Central memory CD4-positive, alpha-beta T cell (primary cell): ENCODE results near the gene GRIK5.
A peak's percentile ranks its signal among the peaks of the same experiment; 100 is the strongest.
"Not testable (repeated sequence)": the region's sequence is repeated elsewhere in the genome, so short reads cannot be mapped to it uniquely, and the experiment has no call there.

Experiments used
- DNase-seq: peaks from one replicate; pipeline ENCODE4 v3.0.0; 2022

GRIK5 gene

DNA sequence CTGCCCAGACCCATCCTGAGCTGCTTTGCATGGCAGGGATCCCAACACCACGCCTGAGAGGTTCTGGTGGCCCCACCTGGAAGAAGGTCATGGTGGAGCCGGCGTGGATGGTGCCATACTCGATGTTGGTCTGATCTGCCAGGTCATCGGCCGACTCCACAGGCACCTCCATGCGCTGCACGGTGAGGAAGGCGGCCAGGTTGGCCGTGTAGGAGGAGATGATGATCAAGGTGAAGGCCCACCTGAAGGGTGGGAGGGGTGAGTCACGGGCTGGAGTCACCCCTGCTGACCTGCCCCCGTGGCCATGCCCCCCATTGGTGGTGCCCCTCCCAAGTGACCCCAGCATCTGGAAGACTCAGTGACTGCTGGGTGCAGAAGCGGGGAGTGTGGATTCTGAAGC lies 63.4 kb downstream of the GRIK5 start:
- no peak for DNase-seq

DNA sequence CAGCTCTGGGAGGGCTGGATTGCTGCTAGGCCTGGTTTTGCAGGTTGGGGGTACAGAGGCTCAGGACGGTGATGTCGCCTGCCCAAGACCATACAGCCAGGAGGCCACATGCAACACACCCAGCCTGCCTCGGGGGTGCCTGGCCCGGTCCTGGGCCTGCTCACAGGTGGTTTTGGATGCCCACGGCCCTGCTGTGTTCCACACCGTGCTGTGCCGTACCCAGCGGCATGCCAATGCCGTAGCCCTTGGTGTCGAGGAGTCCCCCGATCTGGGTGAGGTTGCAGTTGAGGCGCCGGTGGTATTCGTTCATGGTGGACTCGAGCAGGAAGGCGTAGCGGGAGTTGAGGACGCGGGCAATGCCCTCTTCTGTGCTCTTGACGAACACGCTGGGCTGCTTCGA lies 64.5 kb downstream of the GRIK5 start:
- no peak for DNase-seq

DNA sequence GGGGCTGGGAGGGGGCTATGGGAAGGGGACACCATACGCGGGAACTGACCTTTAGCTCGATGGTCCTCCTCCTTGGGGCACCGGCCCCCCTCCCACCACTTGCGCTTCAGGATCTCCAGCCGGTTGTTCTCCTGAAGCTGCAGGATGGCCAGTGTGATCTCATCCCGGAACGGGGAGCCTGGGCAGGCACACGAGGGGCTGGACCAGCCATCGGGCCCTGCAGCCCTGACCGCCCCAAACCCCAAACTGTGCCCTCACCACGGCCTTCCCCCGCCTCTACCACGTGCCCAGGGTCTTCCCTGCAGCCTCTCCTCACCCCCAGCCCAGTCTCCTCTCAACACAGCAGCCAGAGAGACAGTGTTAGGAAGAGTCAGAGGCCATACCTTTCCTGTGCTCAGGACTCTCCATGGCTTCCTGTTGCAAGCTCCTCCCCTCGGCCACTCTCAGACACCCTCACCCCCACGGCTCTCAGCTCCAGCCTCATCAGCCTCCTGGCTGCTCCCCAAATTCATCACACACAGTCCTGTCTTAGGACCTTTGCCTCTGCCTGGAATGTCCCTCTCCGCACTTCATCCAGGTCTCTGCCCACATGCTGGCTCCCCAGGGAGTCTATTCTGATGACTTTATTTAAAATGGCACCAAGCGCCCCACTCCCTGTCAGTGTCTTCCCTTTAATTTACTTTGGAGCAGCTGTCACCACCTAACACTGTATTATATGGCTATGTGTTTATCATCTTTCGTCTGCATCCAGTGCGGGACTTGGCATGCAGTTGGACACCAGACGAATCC lies 66.3 kb downstream of the GRIK5 start:
- DNase-seq, result no peak

DNA sequence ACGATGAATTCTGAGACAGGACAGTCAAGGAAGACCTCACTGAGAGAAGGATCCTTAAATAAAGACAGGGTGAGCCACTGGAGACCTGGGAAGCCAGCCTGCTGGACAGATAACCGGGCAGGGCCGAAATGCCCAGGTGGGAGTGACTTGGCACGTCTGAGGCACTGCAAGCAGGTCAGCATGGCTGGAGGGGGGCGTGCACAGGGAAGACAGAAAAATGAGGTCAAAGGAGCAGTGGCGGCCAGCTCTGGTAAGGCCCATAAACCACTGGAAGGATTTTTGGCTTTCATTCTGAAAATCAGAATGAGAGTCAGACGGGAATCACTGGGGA lies 70.2 kb downstream of the GRIK5 start:
- no peak for DNase-seq

DNA sequence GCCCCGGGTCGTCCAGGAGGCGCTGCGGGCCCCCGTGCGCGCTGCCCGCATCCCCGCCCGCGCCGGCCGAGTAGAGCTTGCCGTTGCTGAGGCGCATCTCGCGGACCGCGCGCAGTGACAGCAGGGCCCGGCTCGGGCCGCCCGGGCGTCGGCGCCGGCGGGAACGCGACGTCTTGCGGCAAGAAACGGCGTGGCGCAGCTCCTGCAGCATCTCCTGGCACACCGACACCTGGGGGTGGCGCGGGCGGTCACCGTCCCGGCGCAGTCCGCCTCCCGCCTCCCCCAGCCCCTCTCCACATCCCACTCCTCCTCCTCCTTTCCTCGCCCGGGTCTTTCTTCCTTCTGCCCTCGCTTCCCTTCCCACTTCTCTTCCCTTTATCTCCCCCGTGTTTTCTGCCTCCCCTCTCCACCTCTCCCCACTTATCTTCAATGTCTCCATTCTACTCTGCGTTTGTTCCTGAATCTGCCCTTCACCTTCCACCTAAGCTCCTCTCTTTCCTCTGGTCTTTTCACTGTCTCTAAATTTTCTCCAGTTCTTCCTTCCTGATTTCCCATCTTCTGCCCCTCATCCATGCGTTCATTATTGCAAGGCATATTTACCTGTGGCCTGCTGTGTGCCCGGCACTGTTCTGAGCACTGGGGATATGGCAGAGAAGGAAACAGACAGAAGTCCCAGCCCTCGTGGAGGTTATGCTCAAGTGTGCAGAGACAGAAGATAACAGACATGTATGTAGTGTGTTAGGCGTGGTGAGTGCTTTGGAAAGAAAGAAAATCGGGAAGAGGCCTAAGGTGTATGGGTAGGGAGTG lies 70.7 kb downstream of the GRIK5 start:
- DNase-seq, result no peak

DNA sequence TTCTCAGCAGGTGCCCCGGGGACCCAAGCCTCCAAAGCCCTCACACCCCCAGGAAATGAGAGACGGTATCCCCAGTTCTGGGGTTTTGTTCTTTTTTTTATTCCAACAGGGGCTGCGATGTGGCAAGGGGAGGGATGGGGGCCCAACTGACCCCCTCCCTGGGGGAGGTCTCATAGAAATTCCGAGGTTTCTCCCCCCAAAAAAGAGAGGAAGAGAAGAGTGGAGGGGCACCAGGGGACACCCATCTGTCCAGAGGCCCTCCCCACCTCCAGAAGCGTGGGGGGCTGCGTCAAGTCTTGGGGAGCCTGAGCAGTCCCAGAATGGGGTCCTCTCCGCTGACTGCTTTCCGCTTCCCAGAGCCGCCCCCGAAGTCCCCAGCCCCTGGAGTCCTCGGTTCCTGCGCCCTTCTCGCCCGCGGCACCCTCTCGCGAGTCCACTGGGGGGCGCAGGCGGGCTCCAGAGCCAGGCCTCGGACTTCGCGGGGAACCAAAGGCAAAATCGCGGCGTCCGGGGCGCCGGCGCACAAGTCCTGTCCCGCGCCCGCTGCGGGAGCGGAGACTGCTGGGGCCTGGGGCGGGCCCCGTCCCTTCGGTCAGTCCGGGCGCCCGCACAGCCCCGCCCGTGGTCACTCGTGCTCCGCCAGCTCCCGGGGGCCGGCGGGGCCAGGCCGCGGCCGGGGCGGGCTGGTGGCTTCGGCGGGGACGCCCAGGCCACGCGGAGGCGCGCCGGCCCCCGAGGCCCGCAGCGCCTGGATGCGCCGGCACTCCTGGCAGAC lies 71.6 kb downstream of the GRIK5 start:
- no peak for DNase-seq

DNA sequence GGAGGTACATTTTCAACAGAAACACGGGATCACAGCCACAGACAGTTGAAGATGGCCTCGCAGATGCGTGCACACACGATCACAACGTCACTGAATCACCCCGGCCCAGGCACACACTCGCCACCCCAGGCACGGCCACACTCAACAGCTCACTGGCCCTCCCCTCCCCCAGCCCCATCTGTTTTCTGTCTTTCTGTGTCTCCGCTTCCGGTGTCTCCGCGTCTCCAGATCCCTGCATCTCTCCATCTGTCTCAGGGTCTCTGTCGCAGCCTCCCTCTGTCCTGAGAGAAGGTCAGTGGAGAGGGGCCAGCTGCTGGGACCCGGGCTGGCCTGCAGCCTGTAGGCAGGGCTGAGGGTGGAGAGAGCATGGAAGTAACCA lies 72.2 kb downstream of the GRIK5 start:
- no peak for DNase-seq

DNA sequence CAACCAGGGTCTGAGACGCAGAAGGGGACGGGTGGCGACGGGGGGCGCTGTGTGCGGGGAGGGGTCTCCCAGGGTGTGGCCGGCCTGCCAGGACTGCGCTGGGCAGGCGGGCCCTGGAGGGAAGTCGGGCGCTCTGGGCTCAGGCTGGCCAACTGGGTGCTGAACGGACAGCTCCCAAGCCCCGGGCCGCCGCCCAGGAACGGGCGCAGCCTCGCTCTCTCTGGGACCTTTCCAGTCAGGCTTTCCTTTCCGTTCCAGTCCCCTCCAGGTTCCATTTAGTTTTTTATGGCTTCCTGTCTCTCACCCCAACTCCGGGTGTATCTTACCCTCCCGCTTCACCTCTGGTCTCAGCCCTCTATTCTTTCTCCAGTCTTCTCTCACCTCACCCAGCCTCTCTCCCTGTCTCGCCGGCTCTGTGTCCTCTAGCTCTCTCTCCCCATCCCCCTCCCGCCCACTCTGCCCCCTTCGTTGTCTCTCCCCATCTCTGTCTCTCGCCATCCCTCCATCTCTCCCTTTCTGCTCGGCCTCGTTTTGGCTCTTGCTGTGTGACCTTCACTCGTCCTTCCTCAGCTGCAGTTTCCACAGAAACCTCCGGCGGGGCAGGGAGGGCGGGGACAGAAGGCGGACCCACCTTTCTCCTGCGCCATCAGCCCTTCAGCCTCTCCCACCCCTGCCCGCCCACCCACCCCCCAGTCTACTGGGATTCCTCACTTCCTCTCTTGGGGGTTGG lies 72.7 kb downstream of the GRIK5 start:
- DNase-seq, result peak; percentile 21

DNA sequence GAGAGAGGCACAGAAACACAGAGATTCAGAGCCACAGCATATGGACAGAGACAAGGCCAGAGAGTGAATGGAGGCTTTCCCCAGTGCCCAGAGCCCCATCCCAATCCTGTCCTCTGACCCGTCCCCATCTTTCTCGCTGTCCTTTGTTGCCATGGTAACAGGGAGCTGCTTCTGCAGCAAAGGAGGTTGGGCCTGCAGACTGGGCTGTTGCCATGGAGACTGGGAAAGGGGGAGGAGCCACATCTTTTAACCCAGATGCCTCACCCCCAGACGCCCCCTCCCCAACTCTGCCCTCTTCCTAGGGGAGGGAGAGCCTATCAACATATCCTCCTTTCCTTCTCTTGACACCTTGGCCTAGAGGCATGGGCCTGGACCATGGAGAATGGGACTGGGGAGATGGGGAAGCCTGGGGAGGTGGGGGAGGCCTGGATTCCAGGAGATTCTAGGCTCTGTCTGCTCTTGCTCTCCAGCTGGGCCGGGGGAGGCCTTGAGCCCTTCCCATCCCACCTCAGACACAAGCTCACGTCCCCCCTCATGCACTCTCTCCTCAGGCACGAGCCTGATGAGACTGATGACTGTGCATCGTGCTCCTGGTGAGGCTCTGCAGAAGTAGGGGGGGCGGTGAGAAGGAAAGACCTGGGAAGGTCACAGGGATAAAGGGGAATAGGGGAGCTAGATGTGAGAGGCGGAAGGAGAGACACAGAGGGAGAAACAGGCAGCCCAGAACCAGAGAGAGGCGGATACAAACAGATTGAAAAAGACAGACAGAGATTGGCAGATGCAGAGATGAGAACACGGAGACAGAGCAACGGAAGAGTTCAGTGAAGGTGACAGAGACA lies 73.8 kb downstream of the GRIK5 start:
- DNase-seq, result no peak

DNA sequence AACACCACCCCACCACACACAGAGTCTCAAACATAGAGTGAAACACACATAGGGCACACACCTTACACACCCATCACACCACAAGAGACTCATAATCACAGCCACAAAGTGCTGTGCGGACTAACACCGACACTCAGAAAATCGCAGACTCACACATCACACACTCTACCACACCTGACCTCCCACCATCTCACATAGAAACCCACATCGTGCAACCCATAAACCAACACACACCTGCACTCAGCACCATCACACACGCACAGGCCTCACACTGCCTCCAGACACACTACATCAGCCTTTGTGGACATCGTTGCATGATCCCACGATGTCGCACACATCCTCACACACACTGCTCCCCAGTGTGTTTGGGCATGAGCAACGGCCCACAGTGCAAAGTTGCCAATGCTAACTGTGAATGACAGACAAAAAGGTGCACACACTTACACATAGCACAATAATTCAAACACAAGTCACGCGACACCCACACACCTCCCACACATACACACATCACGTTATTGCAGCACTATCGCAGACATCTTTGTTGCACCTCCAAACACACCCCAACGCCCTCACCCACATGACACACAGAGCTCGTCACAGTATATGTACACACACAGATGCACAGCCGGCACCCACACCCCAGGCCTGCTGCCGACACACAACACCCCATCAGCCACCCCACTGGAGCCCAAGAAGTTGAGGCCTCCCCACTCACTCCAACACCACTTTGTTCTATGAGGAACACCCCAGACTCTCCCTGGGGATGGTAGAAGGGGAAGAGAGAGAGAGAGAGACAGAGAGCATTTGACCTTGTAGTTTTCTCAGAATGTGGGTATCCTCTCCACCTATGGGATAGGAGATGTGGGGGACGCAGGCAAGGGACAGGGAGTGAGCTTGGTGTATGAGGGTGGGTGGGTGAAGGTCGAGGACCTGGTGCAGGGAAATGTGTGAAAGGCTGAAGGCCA lies 74.7 kb downstream of the GRIK5 start:
- DNase-seq, result no peak

DNA sequence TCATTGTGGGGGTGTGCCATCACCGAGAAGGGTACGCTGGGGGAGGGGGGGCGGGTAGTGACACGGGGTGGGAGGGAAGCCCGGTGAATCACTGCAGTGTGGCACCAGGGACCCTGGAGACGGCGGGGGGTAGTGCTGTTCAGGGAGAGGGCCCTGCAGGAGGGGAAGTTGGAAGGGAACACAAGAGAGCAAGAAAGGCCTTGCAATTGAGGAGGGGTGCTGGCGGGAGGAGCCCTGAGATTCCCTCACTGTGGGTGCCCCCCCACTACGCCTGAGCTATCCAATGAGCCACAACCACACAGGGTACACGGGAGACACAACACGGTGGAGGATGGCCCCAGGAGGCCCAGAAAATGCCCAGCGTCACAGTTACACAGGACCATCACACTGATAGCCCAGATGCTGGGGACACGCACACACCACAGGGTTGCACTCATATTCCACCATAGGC lies 75.5 kb downstream of the GRIK5 start:
- DNase-seq, result no peak

DNA sequence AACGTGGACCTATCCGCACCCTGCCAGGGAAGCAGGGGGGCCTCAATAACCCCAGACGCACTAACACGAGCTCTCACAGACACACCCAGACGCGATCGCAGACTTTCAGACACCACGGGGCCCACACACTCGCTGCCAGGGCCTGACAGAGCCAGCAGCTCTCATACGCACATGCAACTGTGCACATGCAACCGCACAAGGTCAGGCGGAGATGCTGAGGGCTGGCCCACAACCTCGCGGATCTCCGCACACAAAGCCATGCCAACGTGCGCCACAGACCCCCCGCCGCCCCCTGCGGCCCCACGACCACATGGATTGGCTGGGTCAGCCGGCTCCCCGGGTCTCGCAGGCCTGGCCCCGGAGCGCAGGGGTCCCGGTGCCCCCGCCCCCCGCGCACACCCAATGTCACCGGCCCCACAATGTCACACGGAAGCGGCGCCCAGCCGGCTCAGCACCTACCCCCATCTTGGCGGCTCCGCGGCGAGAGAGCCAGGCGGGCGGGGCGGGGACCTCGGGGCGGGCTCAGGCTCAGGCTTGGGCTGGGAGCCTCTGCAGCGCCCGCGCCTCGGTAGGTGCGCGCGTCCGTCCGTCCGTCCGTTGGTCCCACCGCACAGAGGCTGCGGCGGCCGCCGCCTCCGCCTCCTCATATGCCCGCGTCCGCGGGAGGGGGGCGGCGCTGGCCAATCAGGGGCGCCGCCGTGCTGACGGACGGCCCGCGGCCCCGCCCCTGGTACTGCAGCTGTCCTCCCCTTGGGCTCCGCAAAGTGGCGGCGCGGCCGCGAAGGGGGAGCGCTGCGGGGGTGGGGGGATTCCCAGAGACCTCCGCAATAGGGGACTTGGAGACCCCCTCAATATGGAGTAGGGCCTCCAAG lies 76.2 kb downstream of the GRIK5 start, which contains the start of gene ATP1A3:
ATP1A3 (minus strand) TSS at position 619 of the 872 bp plus-strand sequence; CDS start at position 465, 154 bp downstream.
- peak; percentile 51 for DNase-seq

DNA sequence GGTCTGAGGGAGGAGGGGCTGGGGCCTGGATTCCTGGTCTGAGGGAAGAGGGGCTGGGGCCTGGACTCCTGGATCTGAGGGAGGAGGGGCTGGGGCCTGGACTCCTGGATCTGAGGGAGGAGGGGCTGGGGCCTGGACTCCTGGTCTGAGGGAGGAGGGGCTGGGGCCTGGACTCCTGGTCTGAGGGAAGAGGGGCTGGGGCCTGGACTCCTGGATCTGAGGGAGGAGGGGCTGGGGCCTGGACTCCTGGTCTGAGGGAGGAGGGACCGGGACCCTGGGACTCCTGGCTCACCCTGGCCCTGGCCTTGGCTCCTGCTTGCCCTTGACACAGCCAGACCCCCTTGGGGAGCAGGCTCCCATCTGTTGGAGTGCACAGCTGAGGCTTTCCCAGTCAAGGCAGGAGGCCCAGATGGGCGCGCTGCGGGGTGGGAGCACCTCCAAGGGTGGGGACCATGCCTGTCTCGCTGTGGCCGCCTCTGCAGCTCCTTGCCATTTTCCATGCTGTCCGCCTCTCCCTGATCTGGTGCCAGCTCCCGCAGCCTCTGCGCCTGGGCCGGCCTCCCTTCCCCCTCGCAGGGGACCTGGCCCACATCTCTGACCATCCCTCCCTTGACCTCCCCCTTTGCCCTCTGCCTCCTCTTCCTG lies 78.0 kb downstream of the GRIK5 start:
- not testable (repeated sequence) for DNase-seq

DNA sequence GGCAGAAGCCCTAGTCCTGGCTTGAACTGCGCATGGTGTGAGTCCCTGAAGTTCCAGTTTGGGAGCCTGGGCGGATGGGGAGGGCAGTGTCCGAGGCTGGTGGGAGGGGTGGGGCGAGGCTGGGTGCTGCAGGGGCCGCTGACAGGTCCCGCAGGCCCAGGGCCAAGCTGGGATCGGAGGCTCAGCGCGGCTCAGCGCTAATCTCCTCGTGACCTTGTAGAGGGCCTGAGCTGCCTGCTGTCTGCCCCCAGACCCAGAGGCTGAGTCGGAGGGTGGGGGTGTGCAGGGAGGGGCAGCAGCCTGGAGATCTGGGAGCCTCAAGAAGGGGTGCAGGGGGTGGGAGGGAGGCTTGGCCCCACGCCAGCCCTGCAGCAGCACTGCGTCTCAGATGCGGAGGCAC lies 79.0 kb downstream of the GRIK5 start:
- no peak for DNase-seq

DNA sequence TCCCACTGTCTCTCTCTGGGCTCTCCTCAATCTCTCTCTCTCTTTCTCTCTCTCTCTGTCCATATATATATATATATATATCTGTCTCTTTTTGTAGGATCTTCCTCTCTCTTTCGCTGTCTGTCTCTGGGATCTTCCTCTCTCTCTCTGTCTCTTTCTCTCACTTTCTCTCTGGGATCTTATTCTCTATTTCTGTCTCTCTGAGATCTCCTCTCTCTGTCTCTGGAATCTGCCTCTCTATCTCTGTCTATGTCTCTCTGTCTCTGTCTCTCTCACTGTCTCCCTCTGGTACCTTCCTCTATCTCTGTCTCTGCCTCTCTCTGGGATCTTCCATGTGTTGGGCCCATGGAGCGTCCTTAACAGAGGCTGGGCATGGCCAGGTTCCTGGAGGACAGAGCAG lies 79.4 kb downstream of the GRIK5 start:
- no peak for DNase-seq

DNA sequence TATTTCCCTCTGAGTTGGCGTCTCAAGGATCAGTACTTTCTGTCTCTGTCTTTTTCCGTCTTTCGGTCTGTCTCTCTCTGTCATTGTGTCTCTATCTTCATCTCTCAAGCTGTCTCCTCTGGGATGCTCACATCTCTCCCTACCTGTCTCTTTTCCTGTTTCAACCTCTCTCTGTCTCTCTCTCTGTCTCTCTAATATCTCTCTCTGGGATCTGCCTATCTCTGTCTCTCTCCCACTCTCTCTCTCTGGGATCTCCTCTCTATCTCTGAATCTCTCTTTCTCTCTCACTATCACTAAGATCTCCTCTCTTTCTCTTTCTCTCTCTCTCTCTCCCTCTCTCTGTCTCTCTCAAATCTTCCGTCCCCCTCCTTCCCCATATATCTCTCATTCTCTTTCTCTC lies 80.0 kb downstream of the GRIK5 start:
- no peak for DNase-seq

DNA sequence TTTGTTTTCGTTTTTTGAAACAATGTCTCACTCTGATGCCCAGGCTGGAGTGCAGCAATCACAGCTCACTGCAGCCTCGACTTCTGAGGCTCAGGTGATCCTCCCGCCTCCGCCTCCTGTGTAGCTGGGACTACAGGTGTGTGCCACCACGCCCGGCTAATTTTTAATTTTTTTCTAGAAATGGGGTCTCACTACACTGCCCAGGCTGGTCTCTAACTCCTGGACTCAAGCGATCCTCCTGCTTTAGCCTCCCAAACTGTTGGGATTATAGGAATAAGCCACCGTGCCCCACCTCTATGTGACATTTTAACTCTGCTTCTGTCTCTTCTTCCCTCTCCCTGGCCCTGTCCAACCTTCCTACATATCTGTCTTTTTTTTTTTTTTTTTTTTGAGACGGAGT lies 81.1 kb downstream of the GRIK5 start:
- DNase-seq, result no peak

DNA sequence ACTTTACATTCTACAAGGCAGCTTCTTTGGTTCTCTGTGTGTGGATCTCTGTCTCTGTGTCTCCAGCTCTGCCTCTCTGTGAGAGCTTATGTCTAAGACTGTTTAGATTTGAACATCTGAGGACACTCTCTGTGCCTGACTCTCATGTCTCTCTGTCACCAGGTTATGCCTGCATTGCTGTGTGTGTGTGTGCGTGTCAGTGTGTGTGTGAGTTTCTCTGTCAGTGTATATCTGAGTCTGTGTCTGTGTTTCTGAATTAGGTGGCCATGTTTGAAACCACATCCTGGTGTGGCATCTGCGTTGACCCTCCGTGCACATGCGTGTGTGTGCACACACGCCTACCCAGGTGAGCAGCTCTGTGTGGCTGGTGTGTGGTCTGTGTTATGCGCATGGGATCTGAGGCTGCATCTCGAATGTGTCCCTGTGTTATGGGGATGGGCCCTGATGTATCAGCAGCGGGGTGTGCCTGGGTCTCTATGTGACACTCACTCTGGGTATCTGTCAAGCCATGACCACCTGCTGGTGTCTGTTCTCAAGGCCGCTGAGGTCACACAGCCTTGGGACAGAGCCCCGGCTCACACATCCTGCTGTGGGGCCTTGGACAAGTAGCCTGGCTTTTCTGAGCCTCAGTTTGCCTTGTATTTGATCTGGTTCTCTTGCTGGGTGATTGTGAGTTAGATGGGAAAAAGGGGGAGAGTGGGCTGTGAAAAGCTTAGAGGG lies 82.7 kb downstream of the GRIK5 start:
- no peak for DNase-seq
